Hepatic stellate cell (primary cell): ENCODE measurements around the gene FGB.

ENCODE experiments used
- DNase-seq: peaks from one replicate; pipeline ENCODE4 v3.0.0; 2011; ENCODE audit warnings: low spot score

The FGB gene

DNA sequence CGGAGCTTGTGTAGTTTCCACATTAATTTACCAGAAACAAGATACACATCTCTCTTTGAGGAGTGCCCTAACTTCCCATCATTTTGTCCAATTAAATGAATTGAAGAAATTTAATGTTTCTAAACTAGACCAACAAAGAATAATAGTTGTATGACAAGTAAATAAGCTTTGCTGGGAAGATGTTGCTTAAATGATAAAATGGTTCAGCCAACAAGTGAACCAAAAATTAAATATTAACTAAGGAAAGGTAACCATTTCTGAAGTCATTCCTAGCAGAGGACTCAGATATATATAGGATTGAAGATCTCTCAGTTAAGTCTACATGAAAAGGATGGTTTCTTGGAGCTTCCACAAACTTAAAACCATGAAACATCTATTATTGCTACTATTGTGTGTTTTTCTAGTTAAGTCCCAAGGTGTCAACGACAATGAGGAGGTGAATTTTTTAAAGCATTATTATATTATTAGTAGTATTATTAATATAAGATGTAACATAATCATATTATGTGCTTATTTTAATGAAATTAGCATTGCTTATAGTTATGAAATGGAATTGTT, at the start of gene FGB:
TSS of gene FGB (plus strand) at position 315 of the 558 bp plus-strand sequence. CDS start at position 323, 8 bp downstream.
- DNase-seq: no peak

GRCh38 chr4:154516318-154517029, 46.3 kb upstream of the FGB start:
- DNase-seq: no peak

DNA sequence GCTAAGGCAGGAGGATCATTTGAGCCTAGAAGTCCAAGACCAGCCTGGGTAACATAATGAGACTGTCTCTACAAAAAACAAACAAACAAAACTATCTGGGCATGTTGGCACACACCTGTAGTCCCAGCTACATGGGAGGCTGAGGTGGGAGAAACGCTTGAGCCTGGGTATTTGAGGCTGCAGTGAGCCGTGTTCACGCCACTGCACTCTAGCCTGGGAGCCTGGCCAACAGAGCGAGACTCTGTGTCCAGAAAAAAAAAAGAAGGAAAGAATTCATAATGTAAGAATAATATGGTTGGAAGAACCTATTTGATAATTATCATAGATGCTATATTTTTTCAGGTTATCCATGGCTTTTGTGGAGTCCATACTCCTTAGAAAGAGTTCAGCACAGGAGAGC, 45.2 kb upstream of the FGB start:
- no peak for DNase-seq

GRCh38 chr4:154519214-154519613, 43.6 kb upstream of the FGB start:
- no peak for DNase-seq

GRCh38 chr4:154521607-154522006, 41.2 kb upstream of the FGB start:
- DNase-seq: no peak

- DNase-seq: no peak
Measured at GRCh38 chr4:154526151-154526550, 36.7 kb upstream of the FGB start.

GRCh38 chr4:154527308-154527707, 35.5 kb upstream of the FGB start:
- DNase-seq: no peak

DNA sequence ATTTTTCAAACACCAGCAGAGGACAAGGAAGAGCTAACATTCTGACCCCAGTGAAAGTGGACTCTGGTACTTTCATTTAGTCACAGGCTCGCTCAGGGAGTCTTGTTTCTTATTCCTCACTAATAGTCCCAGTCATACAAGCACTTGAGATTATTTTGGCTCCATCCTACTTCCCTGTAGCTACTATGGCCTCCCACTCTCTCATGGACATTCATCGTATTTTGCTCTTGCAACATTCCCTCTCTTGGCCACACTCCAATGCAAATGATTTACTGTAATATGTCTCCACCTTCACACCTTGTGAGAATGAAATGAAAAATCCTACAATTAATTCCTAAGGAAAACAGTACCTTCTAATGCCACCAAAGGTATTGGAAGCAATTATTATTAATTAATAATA, 33.9 kb upstream of the FGB start:
- no peak for DNase-seq

DNA sequence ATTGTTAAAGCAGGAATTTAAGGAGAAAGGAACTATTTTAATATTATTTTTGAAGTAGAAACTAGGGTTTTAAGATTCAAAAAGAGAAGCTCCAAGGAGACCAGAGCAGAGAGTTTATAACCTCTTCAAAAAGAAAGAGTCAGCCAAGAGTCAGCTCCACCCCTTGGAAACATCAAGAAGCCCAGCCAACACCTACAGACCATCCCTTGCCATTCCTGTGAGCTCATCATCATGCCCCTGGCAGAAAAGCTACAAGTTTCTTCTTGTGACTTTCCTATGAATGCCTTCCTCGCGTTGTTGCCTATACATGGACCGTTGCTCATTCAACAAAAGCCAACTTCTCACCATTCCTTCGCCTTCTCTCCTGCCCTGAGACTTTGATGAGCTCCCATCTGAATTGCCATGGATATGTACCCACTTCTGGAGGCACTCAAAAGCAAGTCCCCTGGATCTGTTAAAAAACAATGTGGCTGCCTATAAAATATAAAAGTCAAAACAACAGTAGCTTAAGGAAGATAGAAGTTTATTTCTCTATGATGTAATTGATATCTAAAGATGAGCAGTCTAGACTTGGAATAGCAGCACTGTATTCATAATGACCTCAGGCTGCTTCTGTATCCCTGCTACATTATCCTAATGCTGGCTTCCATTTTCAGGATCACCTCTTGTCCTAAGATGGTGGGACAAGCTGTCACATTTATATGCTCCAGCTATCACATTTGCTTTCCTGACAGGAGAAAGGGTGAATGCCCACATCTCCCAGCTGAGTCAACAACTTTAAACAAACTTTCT, 32.9 kb upstream of the FGB start:
- no peak for DNase-seq

- no peak for DNase-seq
Measured at GRCh38 chr4:154534296-154534695, 28.5 kb upstream of the FGB start.

GRCh38 chr4:154542271-154542879, 20.4 kb upstream of the FGB start:
- no peak for DNase-seq

- no peak for DNase-seq
Measured at GRCh38 chr4:154545689-154546088, 17.1 kb upstream of the FGB start.

DNA sequence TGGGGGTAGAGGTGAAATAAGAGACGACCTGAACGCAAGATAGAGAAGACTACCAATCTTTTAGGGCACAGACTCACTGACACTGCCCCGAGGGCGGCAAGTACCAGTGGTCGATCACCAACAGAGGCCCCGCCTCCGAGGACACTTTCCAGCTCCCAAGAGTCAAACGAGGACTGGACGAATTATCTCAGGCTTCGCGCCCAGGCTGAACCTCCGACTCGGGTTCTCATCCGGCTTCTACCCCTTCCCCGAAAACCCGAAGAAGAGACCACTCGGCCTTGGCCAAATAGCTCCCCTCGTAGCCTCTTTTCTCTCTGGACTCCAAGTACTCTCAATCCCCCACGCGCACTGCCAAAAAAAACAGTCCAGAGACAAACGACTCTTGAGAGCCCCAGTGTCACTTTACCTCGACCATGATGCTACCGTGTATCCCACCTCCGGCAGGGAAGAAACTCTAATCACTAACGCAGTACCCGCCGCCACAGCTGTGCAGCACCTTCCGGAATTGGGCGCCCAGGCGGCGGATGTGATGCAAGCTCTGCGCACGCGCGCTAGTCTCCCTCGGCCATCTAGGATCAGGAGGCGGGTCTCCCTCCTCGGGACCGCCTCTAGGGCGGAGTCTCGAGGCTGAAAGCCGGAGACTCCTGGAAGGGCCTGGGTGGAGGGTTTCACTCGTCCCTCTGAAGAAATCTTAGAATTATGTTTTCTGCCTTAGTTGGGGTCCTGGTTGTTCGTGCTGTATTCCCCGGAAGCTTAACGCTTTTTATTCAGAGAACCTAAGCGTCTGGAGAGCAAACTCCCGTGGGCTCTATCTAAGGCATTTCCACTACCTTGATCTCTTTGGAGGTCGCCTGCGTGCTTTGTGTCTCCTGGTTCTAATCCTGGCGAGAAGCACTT, 12.7 kb upstream of the FGB start, which contains the start of gene PLRG1:
TSS of gene PLRG1 (minus strand) at position 507 of the 897 bp plus-strand sequence. CDS start at position 415, 92 bp downstream.
- DNase-seq: peak; percentile 84

DNA sequence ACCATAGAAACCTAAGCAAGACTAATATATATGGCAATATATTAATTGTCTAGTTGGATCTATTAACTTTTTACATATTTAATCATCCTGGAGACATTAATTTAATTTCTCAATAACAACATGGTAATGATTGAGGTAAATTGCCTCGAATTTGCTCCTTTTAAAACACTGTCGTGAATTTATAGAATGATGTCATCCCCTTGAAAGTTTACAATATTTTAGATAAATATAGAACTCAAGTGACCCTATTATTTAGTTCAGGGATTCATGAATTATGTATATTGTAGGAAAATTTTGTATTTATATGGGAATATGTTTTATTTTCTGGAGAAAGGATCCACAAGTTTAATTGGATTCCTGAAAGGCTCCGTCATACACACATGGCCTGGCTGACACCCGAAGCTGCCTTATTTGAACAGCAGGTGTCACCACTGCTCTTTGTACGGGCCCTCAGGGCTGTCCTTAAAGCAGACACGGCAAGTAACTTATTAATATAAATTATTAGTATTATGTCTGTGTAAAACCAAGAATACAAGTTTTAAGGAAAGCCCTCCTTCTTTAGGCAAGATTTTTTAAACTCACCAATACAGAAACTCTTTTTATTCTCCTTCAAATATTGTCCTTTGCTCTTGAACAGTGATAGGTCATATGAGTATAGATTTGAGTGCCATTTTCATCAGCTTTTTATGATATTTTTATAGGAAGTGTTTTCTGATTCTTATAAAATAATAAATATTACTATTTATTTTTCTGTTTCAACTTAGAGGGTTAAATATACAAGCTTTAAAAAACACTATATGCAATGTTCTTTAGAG, 10.7 kb upstream of the FGB start:
- DNase-seq: peak; percentile 57

- DNase-seq: no peak
Measured at GRCh38 chr4:154559141-154559493, 3.7 kb upstream of the FGB start.

DNA sequence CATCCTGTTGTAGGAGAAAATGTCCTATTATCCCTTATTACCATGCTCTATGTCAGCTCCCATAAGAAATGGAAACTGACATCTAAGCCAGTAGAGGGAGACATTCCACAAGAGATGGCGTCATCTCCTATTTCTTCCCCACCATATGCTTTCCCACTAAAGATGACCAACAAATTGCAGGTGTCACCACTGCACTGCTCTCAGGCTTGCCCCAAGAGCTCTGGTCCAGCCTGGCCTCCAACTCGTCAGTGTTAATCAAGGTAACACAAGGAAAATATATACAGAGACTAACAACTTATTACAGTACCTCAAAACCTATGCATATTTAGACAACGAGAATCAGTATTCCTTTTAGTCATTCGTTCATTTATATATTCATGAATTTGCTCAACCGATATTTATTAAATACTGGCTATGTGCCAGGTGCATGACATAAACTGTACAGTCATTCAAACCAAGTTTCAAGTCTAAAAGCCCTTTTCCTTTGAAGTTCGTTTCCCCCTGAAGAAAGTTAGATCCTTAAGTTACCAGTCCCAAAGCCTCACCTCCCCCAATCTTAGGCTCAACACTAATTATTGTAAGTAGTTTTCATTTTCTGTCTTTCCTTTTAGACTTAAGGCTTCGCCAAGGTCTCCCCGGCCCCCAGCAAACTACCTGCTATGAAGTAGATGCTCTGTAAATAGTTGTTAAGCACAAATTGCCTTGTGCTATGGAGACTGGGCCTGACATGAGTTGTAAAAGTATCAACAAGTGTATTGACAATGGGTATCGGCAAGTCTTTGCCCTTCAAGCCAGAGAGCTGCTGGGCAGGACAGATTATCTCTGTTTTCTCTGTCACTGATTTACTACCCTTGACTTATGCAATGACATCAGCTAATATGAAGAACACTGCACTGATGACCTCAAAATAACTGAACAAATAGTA, 3.1 kb upstream of the FGB start:
- peak; percentile 17 for DNase-seq

GRCh38 chr4:154560419-154560801, 2.4 kb upstream of the FGB start:
- no peak for DNase-seq

DNA sequence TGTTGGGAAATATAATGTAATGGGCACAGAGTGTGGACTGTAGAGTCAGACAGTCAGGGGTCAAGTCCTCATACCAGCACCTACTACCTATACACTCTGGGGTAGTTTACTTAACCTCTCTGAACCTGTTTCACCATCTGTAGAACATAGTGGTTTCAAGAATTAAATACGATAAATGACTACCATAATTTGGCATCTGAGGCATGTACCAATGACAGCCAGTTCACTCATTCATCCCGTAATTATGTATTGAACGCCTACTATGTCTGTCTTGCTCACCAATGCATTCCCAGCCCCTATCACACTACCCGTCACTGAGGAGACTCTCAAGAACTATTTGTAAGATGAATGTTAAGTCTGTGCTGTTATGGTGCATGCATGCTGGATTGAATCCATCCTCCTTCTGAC, 2.0 kb upstream of the FGB start:
- DNase-seq: peak; percentile 2

DNA sequence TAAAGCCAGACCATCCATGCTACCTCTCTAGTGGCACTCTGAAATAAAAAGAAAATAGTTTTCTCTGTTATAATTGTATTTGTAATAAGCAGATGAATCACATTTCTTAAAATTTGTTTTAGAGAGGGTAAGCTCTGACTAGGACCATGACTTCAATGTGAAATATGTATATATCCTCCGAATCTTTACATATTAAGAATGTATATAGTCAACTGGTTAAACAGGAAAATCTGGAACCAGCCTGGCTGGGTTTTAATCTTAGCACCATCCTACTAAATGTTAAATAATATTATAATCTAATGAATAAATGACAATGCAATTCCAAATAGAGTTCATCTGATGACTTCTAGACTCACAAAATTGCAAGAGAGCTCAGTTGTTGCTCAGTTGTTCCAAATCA, 1.5 kb downstream of the FGB start:
- no peak for DNase-seq

DNA sequence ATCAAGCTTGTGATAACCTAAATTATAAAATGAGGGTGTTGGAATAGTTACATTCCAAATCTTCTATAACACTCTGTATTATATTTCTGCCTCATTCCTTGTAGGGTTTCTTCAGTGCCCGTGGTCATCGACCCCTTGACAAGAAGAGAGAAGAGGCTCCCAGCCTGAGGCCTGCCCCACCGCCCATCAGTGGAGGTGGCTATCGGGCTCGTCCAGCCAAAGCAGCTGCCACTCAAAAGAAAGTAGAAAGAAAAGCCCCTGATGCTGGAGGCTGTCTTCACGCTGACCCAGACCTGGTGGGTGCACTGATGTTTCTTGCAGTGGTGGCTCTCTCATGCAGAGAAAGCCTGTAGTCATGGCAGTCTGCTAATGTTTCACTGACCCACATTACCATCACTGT, 2.9 kb downstream of the FGB start:
- no peak for DNase-seq
